ENCODE measurements around the gene ANKEF1.

DNA sequence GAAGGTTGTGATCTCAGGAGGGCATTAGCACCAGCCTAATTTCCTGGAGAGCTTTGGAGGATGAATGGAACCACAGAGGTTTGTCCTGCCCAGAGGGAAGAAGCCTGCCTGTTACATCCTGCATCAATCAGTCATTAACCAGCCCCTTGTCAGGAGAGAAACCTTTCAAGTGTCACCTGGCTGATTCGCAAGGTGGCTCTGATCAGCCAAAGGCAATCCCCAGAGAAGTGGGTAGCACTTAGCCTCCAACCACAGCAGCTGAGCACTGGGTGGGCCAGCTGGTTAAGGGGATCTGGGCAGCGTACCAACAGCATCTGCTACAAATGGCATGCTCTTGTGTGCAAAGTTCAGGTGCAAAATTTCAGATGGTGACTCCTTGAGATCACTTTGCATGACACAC lies 26.9 kb downstream of the ANKEF1 start:
- TF ChIP-seq CTCF (IDR thresholded peaks at IDR 0.05; ENCODE audit: borderline replicate concordance, extremely low read depth, low read length, poor library complexity, severe bottlenecking), result no peak
- no peak for TF ChIP-seq EZH2 (IDR thresholded peaks at IDR 0.05; ENCODE audit: borderline replicate concordance, low read depth, low read length, severe bottlenecking)

Data from DND-41 (cell line).